HCT116 (cell line): ENCODE results near the gene TMEM208. TPM values are rescaled to one million over a fixed set of nuclear protein-coding genes. Genes with fewer than 3 reads are reported as not detected.

Experiments used
- EZH2phosphoT487 ChIP-seq: fragments of 200-600 bp; IDR thresholded peaks from 2 replicates; pipeline ENCODE4 v1.6.1; 2018; ENCODE audit warnings: antibody characterized with exemption, borderline replicate concordance
- total RNA-seq: library from RNA; stranded (reverse); gene quantifications from one replicate; pipeline ENCODE4 v1.2.1, GENCODE V29; 2021; ENCODE audit not compliant: unreplicated experiment
- TF ChIP-seq, protein P1 (sequence below): IDR thresholded peaks from 2 replicates; pipeline ENCODE4 v1.6.1; 2012; ENCODE audit warnings: low read depth
- TF ChIP-seq, protein P2 (sequence below), 3 experiments: fragments of 200-600 bp in 1 of 3; sonication (generic) in 1 of 3; IDR thresholded peaks in 2 of 3; conservative IDR thresholded peaks in 1 of 3; 2 replicates each; pipeline ENCODE4 v1.5.1; 2012 to 2017; ENCODE audit warnings: low read depth in 2 of 3, low read length in 2 of 3, antibody characterized with exemption in 1 of 3, borderline replicate concordance in 1 of 3, control low read depth in 1 of 3, mild to moderate bottlenecking in 1 of 3, mixed read lengths in 1 of 3, mixed run types in 1 of 3, moderate library complexity in 1 of 3; ENCODE audit not compliant: insufficient read depth in 1 of 3

TMEM208 gene
- total RNA-seq, 1 experiment from 2014 or later = 36.1 TPM

DNA sequence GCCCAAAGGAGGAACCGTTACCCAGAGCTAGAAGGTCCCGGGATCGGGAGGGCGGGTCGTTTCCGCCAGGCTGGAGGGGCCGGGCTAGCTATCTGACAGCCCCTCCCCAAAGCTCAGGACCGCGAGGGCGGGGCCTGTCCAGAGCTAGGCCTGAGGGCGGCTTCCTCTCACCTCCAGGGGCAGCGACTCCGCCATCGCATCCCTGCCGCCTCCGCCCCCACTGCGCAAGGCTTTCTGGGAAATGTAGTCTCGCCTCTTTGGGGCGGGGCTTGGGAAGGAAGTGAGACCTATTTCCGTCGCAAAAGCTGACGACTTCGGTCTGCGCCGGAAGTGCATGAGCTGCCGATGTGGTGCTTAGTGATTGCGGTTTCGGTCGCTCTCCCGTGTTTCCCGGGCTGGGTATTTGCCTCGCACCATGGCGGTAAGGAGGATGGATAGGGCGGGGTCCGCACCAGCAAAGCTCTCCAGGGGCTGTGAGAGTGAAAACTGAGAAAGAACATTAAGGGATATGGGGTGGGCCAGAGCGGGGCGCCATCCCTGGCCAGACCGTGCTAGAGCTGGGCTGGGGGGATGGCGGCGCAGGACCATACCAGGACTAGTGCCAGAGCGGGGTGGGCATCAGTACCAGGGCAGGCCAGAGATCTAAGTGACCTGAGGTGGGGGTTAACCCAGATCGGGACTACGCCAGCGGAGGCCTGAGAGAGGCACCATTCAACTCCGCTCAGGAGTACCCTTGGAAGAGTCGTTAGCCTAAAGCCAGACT lies at the start of gene TMEM208 (continued):
- TF ChIP-seq, protein P1, sequence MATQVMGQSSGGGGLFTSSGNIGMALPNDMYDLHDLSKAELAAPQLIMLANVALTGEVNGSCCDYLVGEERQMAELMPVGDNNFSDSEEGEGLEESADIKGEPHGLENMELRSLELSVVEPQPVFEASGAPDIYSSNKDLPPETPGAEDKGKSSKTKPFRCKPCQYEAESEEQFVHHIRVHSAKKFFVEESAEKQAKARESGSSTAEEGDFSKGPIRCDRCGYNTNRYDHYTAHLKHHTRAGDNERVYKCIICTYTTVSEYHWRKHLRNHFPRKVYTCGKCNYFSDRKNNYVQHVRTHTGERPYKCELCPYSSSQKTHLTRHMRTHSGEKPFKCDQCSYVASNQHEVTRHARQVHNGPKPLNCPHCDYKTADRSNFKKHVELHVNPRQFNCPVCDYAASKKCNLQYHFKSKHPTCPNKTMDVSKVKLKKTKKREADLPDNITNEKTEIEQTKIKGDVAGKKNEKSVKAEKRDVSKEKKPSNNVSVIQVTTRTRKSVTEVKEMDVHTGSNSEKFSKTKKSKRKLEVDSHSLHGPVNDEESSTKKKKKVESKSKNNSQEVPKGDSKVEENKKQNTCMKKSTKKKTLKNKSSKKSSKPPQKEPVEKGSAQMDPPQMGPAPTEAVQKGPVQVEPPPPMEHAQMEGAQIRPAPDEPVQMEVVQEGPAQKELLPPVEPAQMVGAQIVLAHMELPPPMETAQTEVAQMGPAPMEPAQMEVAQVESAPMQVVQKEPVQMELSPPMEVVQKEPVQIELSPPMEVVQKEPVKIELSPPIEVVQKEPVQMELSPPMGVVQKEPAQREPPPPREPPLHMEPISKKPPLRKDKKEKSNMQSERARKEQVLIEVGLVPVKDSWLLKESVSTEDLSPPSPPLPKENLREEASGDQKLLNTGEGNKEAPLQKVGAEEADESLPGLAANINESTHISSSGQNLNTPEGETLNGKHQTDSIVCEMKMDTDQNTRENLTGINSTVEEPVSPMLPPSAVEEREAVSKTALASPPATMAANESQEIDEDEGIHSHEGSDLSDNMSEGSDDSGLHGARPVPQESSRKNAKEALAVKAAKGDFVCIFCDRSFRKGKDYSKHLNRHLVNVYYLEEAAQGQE = no peak
- TF ChIP-seq, protein P2, sequence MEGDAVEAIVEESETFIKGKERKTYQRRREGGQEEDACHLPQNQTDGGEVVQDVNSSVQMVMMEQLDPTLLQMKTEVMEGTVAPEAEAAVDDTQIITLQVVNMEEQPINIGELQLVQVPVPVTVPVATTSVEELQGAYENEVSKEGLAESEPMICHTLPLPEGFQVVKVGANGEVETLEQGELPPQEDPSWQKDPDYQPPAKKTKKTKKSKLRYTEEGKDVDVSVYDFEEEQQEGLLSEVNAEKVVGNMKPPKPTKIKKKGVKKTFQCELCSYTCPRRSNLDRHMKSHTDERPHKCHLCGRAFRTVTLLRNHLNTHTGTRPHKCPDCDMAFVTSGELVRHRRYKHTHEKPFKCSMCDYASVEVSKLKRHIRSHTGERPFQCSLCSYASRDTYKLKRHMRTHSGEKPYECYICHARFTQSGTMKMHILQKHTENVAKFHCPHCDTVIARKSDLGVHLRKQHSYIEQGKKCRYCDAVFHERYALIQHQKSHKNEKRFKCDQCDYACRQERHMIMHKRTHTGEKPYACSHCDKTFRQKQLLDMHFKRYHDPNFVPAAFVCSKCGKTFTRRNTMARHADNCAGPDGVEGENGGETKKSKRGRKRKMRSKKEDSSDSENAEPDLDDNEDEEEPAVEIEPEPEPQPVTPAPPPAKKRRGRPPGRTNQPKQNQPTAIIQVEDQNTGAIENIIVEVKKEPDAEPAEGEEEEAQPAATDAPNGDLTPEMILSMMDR (IDR thresholded peaks at IDR 0.05 in 2 of 3, conservative IDR thresholded peaks at IDR 0.05 in 1 of 3; ENCODE audit: borderline replicate concordance in 1 of 3, insufficient read depth in 1 of 3, low read depth in 2 of 3, low read length in 2 of 3) = peak in 2 of 3 experiments; percentile 5 to 46; a peak in 2 of 6 replicates
- no peak for TF ChIP-seq EZH2phosphoT487
